M059J (cell line): ENCODE measurements around the gene CYP51A1. TPM values are rescaled to one million over a fixed set of nuclear protein-coding genes. Genes with fewer than 3 reads are reported as not detected.
"Not testable (repeated sequence)": the region's sequence is repeated elsewhere in the genome, so short reads cannot be mapped to it uniquely, and the experiment has no call there.

Experiments used
- DNase-seq: peaks from one replicate; pipeline ENCODE4 v3.0.0-alpha.2; 2012; ENCODE audit warnings: low read depth
- total RNA-seq: library from RNA; depleted of rRNA; stranded (reverse); fragments of >200 nt; shearing (Covaris generic); gene quantifications from 2 replicates; pipeline ENCODE4 v1.2.3, GENCODE V29; 2014

CYP51A1 gene
- total RNA-seq, 1 experiment from 2014 or later = 137 TPM

GRCh38 chr7:92131764-92132330, 2.4 kb downstream of the CYP51A1 start:
- no peak for DNase-seq

- no peak for DNase-seq
Measured at GRCh38 chr7:92131093-92131492, 3.2 kb downstream of the CYP51A1 start.

GRCh38 chr7:92121681-92122080, 12.6 kb downstream of the CYP51A1 start:
- no peak for DNase-seq

GRCh38 chr7:92119213-92119759, 15.0 kb downstream of the CYP51A1 start:
- no peak for DNase-seq

- no peak for DNase-seq
Measured at GRCh38 chr7:92116949-92117348, 17.3 kb downstream of the CYP51A1 start.

GRCh38 chr7:92115821-92116220, 18.5 kb downstream of the CYP51A1 start:
- no peak for DNase-seq

GRCh38 chr7:92110857-92111256, 23.4 kb downstream of the CYP51A1 start:
- DNase-seq = no peak

- no peak for DNase-seq
Measured at GRCh38 chr7:92108821-92109220, 25.5 kb downstream of the CYP51A1 start.

- peak; percentile 35 for DNase-seq
Measured at GRCh38 chr7:92102862-92103261, 31.4 kb downstream of the CYP51A1 start.

GRCh38 chr7:92100534-92100933, 33.7 kb downstream of the CYP51A1 start:
- DNase-seq = no peak

- DNase-seq = no peak
Measured at GRCh38 chr7:92095380-92095779, 38.9 kb downstream of the CYP51A1 start.

GRCh38 chr7:92092210-92092609, 42.1 kb downstream of the CYP51A1 start:
- no peak for DNase-seq

- DNase-seq = no peak
Measured at GRCh38 chr7:92088266-92088665, 46.0 kb downstream of the CYP51A1 start.

GRCh38 chr7:92083922-92084321, 50.4 kb downstream of the CYP51A1 start:
- DNase-seq = not testable (repeated sequence)

- no peak for DNase-seq
Measured at GRCh38 chr7:92076509-92076908, 57.8 kb downstream of the CYP51A1 start.

GRCh38 chr7:92075455-92076158, 58.7 kb downstream of the CYP51A1 start:
- DNase-seq = no peak

- no peak for DNase-seq
Measured at GRCh38 chr7:92072708-92073107, 61.6 kb downstream of the CYP51A1 start.

- DNase-seq = no peak
Measured at GRCh38 chr7:92072121-92072520, 62.2 kb downstream of the CYP51A1 start.

- DNase-seq = no peak
Measured at GRCh38 chr7:92071032-92071431, 63.2 kb downstream of the CYP51A1 start.

- no peak for DNase-seq
Measured at GRCh38 chr7:92064438-92065029, 69.7 kb downstream of the CYP51A1 start.
